Measurements from ENCODE around the gene METTL3. TPM values are rescaled to one million over a fixed set of nuclear protein-coding genes. Genes with fewer than 3 reads are reported as not detected.

Gene METTL3
- total and polyA plus RNA-seq, 2 of the 13 experiments (the other 11 are each of a cell fraction or from before 2014, with no cell fraction given) = 123 to 130 TPM

- no peak for TF ChIP-seq ZNF75D (CRISPR knock-in tag; IDR thresholded peaks at IDR 0.05; ENCODE audit: borderline replicate concordance)
- peak; percentile 85; the same call in 1 of the 2 replicates for TF ChIP-seq ZNF383 (CRISPR knock-in tag; IDR thresholded peaks at IDR 0.05; ENCODE audit: borderline replicate concordance)
- 0 out of 2 replicates have a peak, but pooled peaks have one; percentile 62 for TF ChIP-seq PAX8 (CRISPR knock-in tag; IDR thresholded peaks at IDR 0.05; ENCODE audit: borderline replicate concordance)
- peak; percentile 93; the same call in 1 of the 2 replicates for TF ChIP-seq PCBP1 (IDR thresholded peaks at IDR 0.05; ENCODE audit: borderline replicate concordance, low read depth, low read length)
- TF ChIP-seq ZNF841 (CRISPR knock-in tag; IDR thresholded peaks at IDR 0.05; ENCODE audit: borderline replicate concordance) = peak; percentile 40; the same call in 1 of the 2 replicates
- peak; percentile 76; the same call in 1 of the 2 replicates for TF ChIP-seq NKX3-1 (CRISPR knock-in tag; IDR thresholded peaks at IDR 0.05)
- TF ChIP-seq PRDM4 (CRISPR knock-in tag; IDR thresholded peaks at IDR 0.05; ENCODE audit: borderline replicate concordance) = no peak
- TF ChIP-seq ZNF704 (CRISPR knock-in tag; IDR thresholded peaks at IDR 0.05; ENCODE audit: borderline replicate concordance) = peak; percentile 78; the same call in 1 of the 2 replicates
- TF ChIP-seq PBX3 (CRISPR knock-in tag; IDR thresholded peaks at IDR 0.05; ENCODE audit: borderline replicate concordance) = peak; percentile 77
- TF ChIP-seq ZNF503 (CRISPR knock-in tag; IDR thresholded peaks at IDR 0.05) = peak; percentile 76
- no peak; the same call in 1 of the 2 replicates for TF ChIP-seq TBX2 (CRISPR knock-in tag; IDR thresholded peaks at IDR 0.05; ENCODE audit: borderline replicate concordance)
- no peak for TF ChIP-seq ZNF446 (CRISPR knock-in tag; IDR thresholded peaks at IDR 0.05)
- TF ChIP-seq MAX (IDR thresholded peaks at IDR 0.05) = peak; percentile 82
- TF ChIP-seq ZNF18 (CRISPR knock-in tag; IDR thresholded peaks at IDR 0.05; ENCODE audit: insufficient replicate concordance) = no peak
- peak; percentile 94 for TF ChIP-seq BCL3 (CRISPR knock-in tag; IDR thresholded peaks at IDR 0.05)
- TF ChIP-seq REPIN1 (CRISPR knock-in tag; IDR thresholded peaks at IDR 0.05; ENCODE audit: borderline replicate concordance, low read depth) = peak; percentile 82; the same call in 1 of the 2 replicates
- TF ChIP-seq PHF8 (CRISPR knock-in tag; IDR thresholded peaks at IDR 0.05) = peak; percentile 84
Observed at GRCh38 chr14:21476925-21477681, 34.0 kb downstream of the METTL3 start, which contains the start of the genes RAB2B and TOX4 (continued).
